Measurements from ENCODE around the gene OR51B6. TPM values are rescaled to one million over a fixed set of nuclear protein-coding genes. Genes with fewer than 3 reads are reported as not detected.

Gene OR51B6
- total RNA-seq, 1 experiment from 2014 or later, result not detected

DNA sequence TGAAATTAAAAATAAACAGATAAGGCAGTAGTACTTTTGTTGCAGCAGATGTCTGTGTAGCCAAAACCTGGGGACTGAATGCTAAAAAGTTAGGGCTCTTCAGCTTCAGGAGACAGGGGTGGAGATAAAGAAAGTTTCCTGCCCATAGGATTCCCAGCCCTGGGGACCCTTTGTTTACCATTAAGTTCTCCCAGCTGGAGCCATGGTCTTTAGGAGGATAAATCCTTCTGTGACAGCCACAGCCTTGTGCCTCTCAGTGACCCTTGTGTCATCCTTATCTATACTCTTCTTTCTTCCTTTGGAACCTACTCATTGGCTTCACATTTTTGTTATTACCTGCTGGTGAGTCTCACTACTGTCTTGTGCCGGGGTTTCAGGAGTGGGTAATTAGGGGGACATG is 32.3 kb downstream of the OR51B6 start, which contains the start of gene OR51M1:
Gene OR51M1 (plus strand): TSS at position 237 of the 400 bp plus-strand sequence. CDS start 5,587 bp downstream, outside the sequence.
- H3K9me3 ChIP-seq (ENCODE audit: insufficient read depth, low read depth), result no peaks in the 10 kb centered on the region
- ChIA-PET POLR2A (ENCODE audit: unreplicated experiment) (no interaction called here), CTCF (no interaction called here)
- no peak within 1 kb of the TSS for H3K4me3 ChIP-seq
- H3K9me2 ChIP-seq (ENCODE audit: insufficient read depth), result no peaks in the 10 kb centered on the region
- no peak within 1 kb of the TSS for H2AFZ ChIP-seq
- no peaks in the 10 kb centered on the region for H4K20me1 ChIP-seq (ENCODE audit: insufficient read depth)
- no peaks in the 10 kb centered on the region for H3K36me3 ChIP-seq (ENCODE audit: low read depth)
- H3F3A ChIP-seq (ENCODE audit: insufficient read depth, low read depth), result no peaks in the 10 kb centered on the region
- no peak within 1 kb of the TSS for H3K27ac ChIP-seq
- H3K27me3 ChIP-seq (ENCODE audit: insufficient read depth, low read depth), result no peaks in the 10 kb centered on the region
- BruUV-seq (replicated peaks), result no TSS peak
- no peak for DNase-seq
- intact Hi-C loops (cut with micrococcal nuclease; ENCODE audit: unreplicated experiment), result loop anchor here (5.0 kb wide), 1 partner anchor 756 kb away; no protein-coding TSS in a partner anchor
- no peaks in the 10 kb centered on the region for H3K79me2 ChIP-seq (ENCODE audit: low read depth)
- TF ChIP-seq EZH2 (IDR thresholded peaks at IDR 0.05; ENCODE audit: low read depth), result no peak
- TF ChIP-seq, protein P1, sequence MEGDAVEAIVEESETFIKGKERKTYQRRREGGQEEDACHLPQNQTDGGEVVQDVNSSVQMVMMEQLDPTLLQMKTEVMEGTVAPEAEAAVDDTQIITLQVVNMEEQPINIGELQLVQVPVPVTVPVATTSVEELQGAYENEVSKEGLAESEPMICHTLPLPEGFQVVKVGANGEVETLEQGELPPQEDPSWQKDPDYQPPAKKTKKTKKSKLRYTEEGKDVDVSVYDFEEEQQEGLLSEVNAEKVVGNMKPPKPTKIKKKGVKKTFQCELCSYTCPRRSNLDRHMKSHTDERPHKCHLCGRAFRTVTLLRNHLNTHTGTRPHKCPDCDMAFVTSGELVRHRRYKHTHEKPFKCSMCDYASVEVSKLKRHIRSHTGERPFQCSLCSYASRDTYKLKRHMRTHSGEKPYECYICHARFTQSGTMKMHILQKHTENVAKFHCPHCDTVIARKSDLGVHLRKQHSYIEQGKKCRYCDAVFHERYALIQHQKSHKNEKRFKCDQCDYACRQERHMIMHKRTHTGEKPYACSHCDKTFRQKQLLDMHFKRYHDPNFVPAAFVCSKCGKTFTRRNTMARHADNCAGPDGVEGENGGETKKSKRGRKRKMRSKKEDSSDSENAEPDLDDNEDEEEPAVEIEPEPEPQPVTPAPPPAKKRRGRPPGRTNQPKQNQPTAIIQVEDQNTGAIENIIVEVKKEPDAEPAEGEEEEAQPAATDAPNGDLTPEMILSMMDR (conservative IDR thresholded peaks at IDR 0.05), result no peak
- no peaks in the 10 kb centered on the region for H3K4me1 ChIP-seq (replicated peaks; ENCODE audit: insufficient read depth)
- no peak within 1 kb of the TSS for H3K4me2 ChIP-seq

DNA sequence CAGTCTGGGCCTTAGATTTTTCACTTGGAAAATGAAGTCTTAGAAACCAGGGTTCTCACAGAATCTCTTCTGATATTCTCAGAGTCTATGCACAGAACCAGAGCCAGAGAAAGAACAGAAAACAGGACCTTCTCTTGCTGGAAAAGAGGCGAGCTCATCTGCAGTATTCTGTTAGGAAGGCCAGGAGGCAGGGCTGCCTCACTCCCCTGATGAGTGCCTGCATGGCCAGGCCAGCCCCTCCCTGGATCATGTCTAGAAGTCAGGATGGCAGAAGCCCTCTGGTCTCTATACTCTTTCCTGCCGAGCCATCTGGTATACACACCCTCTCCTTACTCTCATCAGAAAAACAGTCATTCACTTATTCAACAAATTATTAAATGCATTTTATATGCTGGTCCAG is 33.0 kb downstream of the OR51B6 start:
- Histone ChIP-seq H3K27me3 (ENCODE audit: insufficient read depth, low read depth) (no peaks in the 10 kb centered on the region), H3K27ac (no peak overlapping the region), H3K79me2 (ENCODE audit: low read depth) (no peaks in the 10 kb centered on the region), H3K36me3 (ENCODE audit: low read depth) (no peaks in the 10 kb centered on the region), H3K4me3 (no peak overlapping the region), H3K4me2 (no peak overlapping the region), H3K9me2 (ENCODE audit: insufficient read depth) (no peaks in the 10 kb centered on the region), H2AFZ (no peak overlapping the region), H3K4me1 (replicated peaks; ENCODE audit: insufficient read depth) (no peaks in the 10 kb centered on the region), H3F3A (ENCODE audit: insufficient read depth, low read depth) (no peaks in the 10 kb centered on the region), H3K9me3 (ENCODE audit: insufficient read depth, low read depth) (no peaks in the 10 kb centered on the region), H4K20me1 (ENCODE audit: insufficient read depth) (no peaks in the 10 kb centered on the region)
- intact Hi-C loops (cut with micrococcal nuclease; ENCODE audit: unreplicated experiment), result loop anchor here (5.0 kb wide), 1 partner anchor 757 kb away; no protein-coding TSS in a partner anchor
- no TSS peak for BruUV-seq (replicated peaks)
- no peak for DNase-seq
- TF ChIP-seq, protein P1 (conservative IDR thresholded peaks at IDR 0.05), result no peak
- TF ChIP-seq EZH2 (IDR thresholded peaks at IDR 0.05; ENCODE audit: low read depth), result no peak
- CTCF ChIA-PET, result no interaction called here
- POLR2A ChIA-PET (ENCODE audit: unreplicated experiment), result no interaction called here

DNA sequence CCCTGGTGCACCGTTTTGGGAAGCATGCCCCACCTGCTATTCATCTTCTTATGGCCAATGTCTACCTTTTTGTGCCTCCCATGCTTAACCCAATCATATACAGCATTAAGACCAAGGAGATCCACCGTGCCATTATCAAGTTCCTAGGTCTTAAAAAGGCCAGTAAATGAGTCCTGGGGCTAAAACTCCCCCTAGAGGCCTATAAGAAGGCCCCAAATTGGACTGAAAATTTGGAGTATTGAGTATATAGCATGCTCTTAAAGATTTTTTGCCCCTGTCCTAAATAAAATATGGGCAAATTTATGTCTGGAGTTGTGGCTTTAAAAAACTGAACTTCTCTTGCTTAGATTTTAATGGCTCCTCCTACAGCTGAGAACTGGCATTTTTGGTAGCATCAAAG is 38.9 kb downstream of the OR51B6 start:
- no peaks in the 10 kb centered on the region for H3K27me3 ChIP-seq (ENCODE audit: insufficient read depth, low read depth)
- no peak overlapping the region for H2AFZ ChIP-seq
- H4K20me1 ChIP-seq (ENCODE audit: insufficient read depth), result no peaks in the 10 kb centered on the region
- no peaks in the 10 kb centered on the region for H3K79me2 ChIP-seq (ENCODE audit: low read depth)
- H3K9me3 ChIP-seq (ENCODE audit: insufficient read depth, low read depth), result no peaks in the 10 kb centered on the region
- DNase-seq, result no peak
- TF ChIP-seq, protein P1 (conservative IDR thresholded peaks at IDR 0.05), result no peak
- no peak for TF ChIP-seq EZH2 (IDR thresholded peaks at IDR 0.05; ENCODE audit: low read depth)
- POLR2A ChIA-PET (ENCODE audit: unreplicated experiment), result no interaction called here
- H3F3A ChIP-seq (ENCODE audit: insufficient read depth, low read depth), result no peaks in the 10 kb centered on the region
- H3K27ac ChIP-seq, result no peak overlapping the region
- intact Hi-C loops (cut with micrococcal nuclease; ENCODE audit: unreplicated experiment), result no loop called here
- H3K4me2 ChIP-seq, result no peak overlapping the region
- CTCF ChIA-PET, result no interaction called here
- H3K4me3 ChIP-seq, result no peak overlapping the region
- no peaks in the 10 kb centered on the region for H3K36me3 ChIP-seq (ENCODE audit: low read depth)
- no peaks in the 10 kb centered on the region for H3K4me1 ChIP-seq (replicated peaks; ENCODE audit: insufficient read depth)
- H3K9me2 ChIP-seq (ENCODE audit: insufficient read depth), result no peaks in the 10 kb centered on the region
- no TSS peak for BruUV-seq (replicated peaks)

Data from PC-9 (cell line).